ENCODE data around the gene ELMOD1.

Gene ELMOD1

DNA sequence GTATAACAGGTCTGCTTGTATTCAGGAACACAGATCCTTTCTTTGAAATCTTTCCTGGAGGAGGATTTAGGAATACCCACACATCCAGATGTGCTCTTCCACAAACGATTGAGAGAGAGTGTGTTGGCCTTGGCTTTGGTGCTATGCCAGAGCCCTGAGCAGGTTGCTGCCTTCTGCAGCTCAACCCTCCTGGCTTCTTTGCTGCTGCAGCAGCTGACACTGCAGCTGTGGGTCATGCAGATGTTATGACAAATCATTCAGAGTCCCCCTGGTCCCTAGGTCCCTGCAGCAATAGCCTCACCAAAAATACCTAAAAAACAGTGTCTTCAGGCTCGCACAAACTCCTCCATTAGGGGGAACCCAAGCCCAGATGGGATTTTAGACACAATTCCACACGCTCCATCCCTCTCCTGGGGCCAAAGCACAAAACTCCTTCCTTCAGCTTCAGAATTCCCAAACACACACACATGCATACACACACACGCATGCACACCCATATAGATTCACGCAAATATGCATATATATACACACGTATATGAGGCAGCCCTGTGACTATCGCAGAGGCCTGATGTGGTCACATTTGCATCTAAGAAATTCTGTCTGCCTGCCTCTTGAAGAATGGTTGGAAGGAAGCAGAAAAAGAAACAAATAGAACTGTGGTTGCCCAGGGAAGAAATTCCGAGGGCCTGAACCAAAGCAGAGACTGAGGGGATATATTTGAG is 85.5 kb downstream of the ELMOD1 start:
- FAIRE-seq (no peak), DNase-seq (ENCODE audit: insufficient read length, low spot score) (no peak)
- TF ChIP-seq, protein P1, sequence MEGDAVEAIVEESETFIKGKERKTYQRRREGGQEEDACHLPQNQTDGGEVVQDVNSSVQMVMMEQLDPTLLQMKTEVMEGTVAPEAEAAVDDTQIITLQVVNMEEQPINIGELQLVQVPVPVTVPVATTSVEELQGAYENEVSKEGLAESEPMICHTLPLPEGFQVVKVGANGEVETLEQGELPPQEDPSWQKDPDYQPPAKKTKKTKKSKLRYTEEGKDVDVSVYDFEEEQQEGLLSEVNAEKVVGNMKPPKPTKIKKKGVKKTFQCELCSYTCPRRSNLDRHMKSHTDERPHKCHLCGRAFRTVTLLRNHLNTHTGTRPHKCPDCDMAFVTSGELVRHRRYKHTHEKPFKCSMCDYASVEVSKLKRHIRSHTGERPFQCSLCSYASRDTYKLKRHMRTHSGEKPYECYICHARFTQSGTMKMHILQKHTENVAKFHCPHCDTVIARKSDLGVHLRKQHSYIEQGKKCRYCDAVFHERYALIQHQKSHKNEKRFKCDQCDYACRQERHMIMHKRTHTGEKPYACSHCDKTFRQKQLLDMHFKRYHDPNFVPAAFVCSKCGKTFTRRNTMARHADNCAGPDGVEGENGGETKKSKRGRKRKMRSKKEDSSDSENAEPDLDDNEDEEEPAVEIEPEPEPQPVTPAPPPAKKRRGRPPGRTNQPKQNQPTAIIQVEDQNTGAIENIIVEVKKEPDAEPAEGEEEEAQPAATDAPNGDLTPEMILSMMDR (IDR thresholded peaks at IDR 0.05; ENCODE audit: insufficient read depth, missing control alignments), result no peak

DNA sequence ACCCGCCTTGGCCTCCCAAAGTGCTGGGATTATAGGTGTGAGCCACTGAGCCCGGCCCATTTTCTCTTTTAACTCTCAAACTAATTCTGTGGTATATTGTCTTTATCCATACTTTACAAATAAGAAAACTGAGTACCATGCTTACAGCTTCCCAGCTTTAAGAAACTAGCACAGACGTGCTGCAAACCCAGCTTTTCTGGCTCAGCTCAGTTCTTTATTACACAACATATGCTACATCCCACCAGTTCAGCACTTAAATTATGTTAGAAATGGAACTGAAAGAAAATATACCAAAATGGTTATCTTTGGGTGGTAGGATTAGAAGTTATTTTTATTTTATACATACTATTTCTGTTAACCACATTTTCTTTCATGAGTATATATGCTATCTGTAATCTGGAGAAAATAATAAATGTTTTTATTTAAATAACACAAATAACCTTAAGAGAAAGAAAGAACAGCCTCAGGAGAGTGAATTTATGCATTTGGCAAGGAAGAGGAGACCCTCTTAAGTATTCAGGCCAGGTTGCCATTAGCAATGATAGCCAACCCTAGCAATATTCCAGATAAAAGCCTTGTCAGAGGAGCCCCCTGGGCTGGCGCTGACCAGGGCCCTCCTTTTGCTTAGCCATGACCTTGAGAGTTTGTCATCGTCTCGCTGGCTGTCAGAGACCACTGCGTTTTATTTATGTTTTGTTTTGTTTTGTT is 87.1 kb downstream of the ELMOD1 start:
- TF ChIP-seq, protein P1 (IDR thresholded peaks at IDR 0.05; ENCODE audit: insufficient read depth, missing control alignments), result no peak
- FAIRE-seq, result no peak
- DNase-seq (ENCODE audit: insufficient read length, low spot score), result no peak

DNA sequence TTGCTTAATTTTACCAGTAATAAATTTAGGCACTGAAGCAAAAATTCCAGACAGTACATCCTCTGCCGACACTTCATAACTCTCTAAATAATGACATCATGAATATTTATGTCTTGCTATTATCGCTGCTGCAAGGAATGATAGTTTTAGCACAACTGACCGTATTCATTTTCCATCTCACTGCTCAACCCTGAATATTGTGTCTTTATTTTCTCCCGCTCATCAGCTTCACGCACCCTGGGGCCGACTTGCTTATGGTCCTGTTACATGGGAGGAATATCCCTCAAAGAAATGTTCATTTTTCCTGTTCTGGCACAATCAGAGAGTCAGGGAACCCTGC is 87.7 kb downstream of the ELMOD1 start:
- TF ChIP-seq, protein P1 (IDR thresholded peaks at IDR 0.05; ENCODE audit: insufficient read depth, missing control alignments), result no peak
- no peak for FAIRE-seq
- DNase-seq (ENCODE audit: insufficient read length, low spot score), result no peak

DNA sequence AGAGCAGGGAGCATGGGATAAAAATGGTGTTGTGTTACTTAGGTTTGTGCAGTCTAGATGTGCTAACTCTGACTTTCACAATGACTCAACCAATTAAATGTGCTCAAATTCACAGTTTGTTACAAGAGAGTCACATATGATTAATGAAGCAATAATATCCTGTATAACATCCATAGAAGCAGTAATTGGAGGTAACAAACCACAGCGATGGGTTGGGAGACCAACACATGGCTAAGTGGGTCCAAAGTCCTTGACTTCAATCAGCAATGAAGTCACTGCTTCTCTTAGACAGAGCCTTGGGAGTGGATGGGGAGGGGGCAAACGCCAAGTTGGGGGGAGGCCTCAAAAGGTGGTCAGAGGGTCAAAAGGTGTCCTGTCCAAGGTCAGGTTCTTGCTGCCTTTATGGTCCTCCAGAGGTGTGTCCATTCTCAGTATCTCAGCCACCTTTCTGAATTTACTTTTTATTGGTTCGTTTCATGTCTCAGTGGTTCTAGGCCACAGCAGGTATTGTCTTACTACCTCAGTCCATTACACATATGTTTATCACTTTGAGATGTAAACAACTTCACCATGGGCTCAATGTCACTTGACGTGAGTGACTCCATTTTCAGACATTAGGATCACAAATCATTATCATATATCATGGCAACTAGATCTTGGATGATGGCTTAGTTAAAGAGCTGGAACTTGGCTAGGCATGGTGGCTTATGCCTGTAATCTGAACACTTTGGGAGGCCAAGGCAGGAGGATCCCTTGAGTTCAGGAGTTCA is 88.5 kb downstream of the ELMOD1 start:
- TF ChIP-seq, protein P1 (IDR thresholded peaks at IDR 0.05; ENCODE audit: insufficient read depth, missing control alignments), result no peak
- no peak for DNase-seq (ENCODE audit: insufficient read length, low spot score)
- no peak for FAIRE-seq

DNA sequence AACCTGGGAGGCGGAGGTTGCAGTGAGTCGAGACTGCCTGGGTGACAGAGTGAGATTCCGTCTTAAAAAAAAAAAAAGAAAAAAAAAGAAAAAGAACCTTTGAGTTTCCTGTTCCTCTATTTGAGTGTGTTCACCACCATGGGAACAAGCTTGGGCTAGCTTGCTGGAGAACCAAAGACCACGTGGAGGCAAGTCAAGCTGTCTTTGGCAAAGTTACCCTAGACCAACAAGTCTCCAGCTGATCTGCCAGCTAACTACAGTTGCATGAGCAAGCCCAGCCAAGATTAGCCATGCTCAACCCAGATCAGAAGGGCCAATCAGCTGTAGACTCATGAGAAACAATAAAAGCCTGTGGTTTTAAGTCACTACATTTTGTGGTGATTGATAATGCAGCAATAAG is 91.2 kb downstream of the ELMOD1 start:
- TF ChIP-seq, protein P1 (IDR thresholded peaks at IDR 0.05; ENCODE audit: insufficient read depth, missing control alignments), result no peak
- DNase-seq (ENCODE audit: insufficient read length, low spot score) (no peak), FAIRE-seq (no peak)

DNA sequence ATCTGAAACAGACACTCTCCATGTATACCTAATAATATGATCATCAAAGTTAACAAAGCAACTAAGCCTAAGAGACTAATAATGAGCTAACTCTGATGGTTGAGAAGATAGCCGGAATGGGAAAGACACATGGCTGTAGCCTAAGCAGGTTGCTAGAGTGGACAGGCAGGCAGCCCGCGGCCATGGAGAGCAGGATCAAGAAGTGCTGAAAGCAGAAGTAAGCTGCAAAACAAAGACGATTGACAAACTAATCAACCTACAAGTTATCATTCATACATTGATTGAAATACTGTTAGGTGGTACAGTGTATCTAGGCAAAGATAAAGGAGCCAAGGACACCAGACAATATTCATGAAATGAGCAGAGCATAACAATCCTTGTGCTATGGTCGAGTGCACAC is 91.6 kb downstream of the ELMOD1 start:
- TF ChIP-seq, protein P1 (IDR thresholded peaks at IDR 0.05; ENCODE audit: insufficient read depth, missing control alignments), result no peak
- DNase-seq (ENCODE audit: insufficient read length, low spot score), result no peak
- FAIRE-seq, result no peak

Data from D721Med (cell line).